Measurements from ENCODE around the gene ACP3.

- TF ChIP-seq CTCF (IDR thresholded peaks at IDR 0.05) (no peak), POLR2AphosphoS5 (IDR thresholded peaks at IDR 0.05) (no peak), POLR2A (IDR thresholded peaks at IDR 0.05) (no peak)
Observed at GRCh38 chr3:132386259-132386658, 69.1 kb downstream of the ACP3 start.
